Activated effector memory CD4-positive, alpha-beta T cell treated with Interleukin-2 at 50 U/mL for 16 hours (primary cell): ENCODE data around the gene FOXP3.
A peak's percentile ranks its signal among the peaks of the same experiment; 100 is the strongest.

ENCODE experiments used
- DNase-seq: peaks from one replicate; pipeline ENCODE4 v3.0.0-alpha.2; 2020

The FOXP3 gene

DNA sequence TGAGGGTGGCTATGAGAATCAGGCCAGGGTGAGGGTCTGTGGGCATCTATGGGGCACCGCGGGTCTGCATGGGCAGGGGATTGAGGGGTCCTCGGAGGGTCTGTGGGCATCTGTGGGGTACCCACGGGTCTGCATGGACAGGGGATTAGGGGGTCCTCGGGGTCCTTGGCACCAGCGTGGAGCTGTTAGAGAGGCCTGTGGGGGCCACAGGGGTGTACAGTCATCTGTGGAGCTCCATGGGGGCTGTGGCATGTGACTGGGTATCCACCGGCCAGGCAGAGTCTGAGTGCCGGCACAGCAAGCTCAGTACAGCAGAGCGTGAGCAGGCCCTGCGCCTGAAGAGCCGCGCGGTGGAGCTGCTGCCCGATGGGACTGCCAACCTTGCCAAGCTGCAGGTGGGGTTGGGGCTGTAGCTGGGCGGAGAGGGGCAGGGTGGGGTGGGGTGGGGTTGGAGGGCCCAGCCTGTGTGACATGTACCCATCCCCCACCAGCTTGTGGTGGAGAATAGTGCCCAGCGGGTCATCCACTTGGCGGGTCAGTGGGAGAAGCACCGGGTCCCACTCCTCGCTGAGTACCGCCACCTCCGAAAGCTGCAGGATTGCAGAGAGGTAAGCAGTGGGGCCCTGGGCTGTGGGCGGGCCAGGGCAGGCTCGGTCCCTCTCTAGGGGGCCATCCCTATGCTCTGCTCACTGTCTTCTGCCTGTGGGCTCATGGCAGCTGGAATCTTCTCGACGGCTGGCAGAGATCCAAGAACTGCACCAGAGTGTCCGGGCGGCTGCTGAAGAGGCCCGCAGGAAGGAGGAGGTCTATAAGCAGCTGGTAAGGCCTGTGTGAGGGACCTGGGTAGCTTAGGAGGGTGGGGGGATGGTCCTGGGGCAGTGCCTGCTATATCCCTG lies 16.3 kb downstream of the FOXP3 start:
- no peak for DNase-seq

GRCh38 chrX:49247346-49247745 lies 17.2 kb downstream of the FOXP3 start:
- no peak for DNase-seq

GRCh38 chrX:49246541-49246940 lies 18.0 kb downstream of the FOXP3 start:
- DNase-seq = no peak

GRCh38 chrX:49244207-49244606 lies 20.3 kb downstream of the FOXP3 start:
- no peak for DNase-seq

DNA sequence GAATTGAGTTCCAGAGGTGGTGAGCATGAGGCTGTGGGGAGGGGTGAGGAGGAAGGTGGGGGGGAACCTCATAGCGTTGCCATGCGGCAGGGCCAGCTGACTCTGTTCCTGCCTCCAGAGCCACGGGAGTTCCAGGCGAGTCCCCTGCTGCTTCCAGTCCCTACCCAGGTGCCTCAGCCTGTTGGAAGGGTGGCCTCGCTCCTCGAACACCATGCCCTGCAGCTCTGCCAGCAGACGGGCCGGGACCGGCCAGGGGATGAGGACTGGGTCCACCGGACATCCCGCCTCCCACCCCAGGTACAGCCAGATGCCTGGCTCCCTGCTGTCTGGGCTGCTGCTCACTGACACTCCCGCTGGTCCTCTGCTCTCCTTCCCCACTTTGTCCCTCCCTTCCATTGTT lies 21.3 kb downstream of the FOXP3 start:
- DNase-seq = no peak

- DNase-seq = no peak
Measured at GRCh38 chrX:49242545-49243066, 21.9 kb downstream of the FOXP3 start.

DNA sequence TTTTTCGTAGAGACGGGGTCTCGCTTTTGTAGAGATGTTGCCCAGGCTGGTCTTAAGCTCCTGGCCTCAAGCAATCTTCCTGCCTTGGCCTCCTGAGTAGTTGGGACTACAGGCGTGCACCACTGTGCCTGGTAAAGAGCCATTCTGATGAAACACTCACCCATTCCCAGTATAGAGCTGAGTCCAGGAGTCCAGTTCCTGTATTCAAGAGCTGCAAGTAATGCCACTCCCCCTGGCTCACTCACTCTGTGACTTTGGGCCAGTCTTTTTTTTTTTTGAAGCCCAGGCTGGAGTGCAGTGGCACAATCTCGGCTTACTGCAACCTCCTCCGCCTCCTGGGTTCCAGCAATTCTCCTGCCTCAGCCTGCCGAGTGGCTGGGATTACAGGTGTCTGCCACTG lies 25.8 kb downstream of the FOXP3 start:
- DNase-seq = no peak

DNA sequence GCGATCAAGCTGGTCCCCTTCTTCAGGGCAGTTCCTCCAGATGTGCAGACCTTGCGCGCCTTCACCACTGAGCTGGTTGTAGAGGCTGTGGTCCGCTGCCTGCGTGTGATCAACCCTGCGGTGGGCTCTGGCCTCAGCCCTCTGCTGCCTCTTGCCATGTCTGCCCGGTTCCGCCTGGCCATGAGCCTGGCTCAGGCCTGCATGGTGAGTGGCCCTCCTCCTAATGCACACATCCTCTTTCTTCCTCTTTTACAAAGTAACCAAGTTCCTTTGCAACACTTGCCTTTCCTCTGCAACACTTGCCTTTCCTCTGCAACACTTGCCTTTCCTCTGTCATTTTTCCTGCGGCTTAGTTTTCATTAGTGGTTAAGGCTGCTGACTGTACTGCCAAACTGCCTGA lies 27.4 kb downstream of the FOXP3 start:
- DNase-seq = no peak

GRCh38 chrX:49233887-49234555 lies 30.5 kb downstream of the FOXP3 start:
- DNase-seq = no peak

- DNase-seq = no peak
Measured at GRCh38 chrX:49233176-49233575, 31.3 kb downstream of the FOXP3 start, which contains the start of gene CACNA1F. Gene CACNA1F (minus strand): TSS chrX:49233340. CDS start chrX:49233309, 31 bp downstream.

DNA sequence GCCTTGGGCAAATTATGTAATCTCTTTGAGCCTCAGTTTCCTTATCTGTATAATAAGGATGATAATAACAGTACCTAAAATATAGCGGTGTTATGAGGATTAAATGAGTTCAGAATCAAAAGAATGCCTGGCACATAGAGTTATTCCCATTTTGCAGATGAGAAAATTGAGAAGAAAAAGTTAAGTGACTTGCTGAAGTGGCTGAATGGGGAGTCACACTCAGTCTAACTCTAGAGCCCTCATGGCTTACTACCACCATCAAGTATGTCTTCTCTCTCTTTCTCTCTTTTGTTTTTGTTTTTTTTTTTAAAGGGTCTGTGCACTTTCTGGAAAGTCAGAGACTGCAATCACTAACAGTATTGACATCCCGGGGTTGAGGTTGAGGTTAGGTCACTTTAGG lies 32.0 kb downstream of the FOXP3 start:
- DNase-seq = no peak

DNA sequence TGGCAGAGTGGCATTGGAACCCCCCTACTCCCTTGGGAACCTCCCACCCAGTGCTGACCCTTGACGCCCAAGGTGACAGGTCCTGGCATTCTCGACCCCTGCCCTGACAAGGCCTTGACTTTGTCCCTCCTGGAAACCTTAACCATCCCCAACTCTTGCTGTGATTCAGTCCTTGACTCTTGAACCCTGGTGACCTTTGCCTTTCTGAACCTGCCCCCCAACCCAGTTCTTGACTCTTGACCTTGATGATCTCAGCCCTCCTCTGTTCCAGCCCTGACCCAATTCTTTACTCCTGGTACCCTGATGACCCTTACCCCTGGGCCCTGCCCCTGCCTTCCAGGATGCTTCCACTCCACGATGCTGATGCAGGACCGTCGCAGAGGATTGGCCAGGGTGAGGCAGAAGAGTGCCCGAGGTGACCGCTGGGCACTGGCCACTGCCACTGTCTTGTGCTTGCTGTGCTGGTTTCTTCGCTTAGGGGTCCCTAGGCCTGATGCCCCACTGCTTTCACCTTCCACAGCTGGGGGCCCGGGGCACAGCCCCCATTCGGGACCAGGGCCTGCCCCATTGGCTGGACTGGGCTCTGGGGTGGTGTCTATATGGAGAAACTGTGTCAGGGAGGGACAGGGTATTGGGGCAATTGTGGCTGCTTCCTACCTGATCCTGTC lies 33.0 kb downstream of the FOXP3 start:
- DNase-seq = no peak

- peak; percentile 43 for DNase-seq
Measured at GRCh38 chrX:49230500-49231232, 33.8 kb downstream of the FOXP3 start.

DNA sequence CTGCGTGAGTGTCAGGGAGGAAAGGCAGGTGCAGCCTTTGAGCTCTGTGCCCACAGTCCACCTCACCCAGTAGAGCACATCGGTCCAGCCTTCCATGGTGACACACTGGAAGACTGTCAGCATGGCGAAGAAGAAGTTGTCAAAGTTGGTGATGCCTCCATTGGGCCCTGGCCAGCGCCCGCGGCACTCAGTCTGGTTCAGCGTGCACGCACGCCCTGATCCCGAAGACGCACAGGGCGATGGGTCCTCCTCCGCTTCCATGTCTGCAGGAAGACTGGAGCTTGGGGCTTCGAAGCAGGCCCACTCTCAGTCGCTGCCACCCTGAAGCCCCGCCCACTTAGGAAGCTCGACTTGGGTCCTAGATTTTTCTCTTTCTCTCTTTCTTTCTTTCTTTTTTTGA lies 36.3 kb downstream of the FOXP3 start:
- no peak for DNase-seq

- DNase-seq = no peak
Measured at GRCh38 chrX:49227726-49228125, 36.8 kb downstream of the FOXP3 start.

- no peak for DNase-seq
Measured at GRCh38 chrX:49226946-49227345, 37.6 kb downstream of the FOXP3 start.

DNA sequence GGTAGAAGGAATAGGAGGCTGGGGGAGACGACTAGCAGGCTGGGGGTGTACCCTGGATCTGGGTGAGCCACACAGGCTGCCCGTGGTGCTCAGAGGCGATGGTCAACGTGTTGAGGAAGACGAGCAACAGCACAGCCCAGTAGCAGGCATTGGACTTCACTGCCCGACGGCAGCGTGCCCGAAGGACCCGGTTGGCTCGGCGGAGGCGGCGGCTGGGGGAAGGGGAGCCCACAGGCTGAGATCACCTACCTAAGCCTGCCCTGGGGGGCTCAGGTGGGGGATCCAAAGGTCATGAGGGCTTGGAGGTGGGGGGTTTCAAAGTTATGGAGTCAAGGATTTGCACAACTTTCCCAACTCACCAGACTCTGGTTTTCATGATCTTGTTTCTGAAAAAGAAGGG lies 38.7 kb downstream of the FOXP3 start:
- no peak for DNase-seq

- no peak for DNase-seq
Measured at GRCh38 chrX:49221868-49222267, 42.6 kb downstream of the FOXP3 start.

- DNase-seq = no peak
Measured at GRCh38 chrX:49220100-49220499, 44.4 kb downstream of the FOXP3 start.

- DNase-seq = no peak
Measured at GRCh38 chrX:49214996-49215526, 49.4 kb downstream of the FOXP3 start.

- no peak for DNase-seq
Measured at GRCh38 chrX:49214416-49214815, 50.1 kb downstream of the FOXP3 start.

GRCh38 chrX:49212861-49213260 lies 51.6 kb downstream of the FOXP3 start:
- no peak for DNase-seq

DNA sequence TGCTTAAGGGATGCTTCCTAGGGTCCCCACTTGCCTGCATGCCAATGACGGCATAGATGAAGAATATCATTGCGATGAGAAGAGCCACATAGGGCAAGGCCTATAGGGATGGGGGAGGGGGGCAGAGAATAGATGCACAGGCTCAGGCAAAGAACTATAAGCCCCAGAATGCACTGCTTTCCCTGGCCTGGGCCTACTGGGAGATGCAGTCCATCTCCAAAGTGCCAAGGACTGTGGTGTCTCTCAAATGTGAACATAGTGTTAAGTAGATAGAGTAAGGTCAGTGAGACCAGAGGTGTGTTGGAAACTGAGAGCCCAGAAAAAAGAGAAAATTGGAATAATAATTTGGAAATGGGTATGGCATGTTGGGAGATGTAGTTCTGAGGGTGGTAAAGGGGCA lies 52.3 kb downstream of the FOXP3 start:
- DNase-seq = no peak
